GM19239 (cell line): ENCODE results near the gene NKAIN2.
"Not testable (repeated sequence)": the region's sequence is repeated elsewhere in the genome, so short reads cannot be mapped to it uniquely, and the experiment has no call there.

Experiments
- DNase-seq: peaks from one replicate; pipeline ENCODE4 v3.0.0; 2011; ENCODE audit warnings: low spot score; ENCODE audit not compliant: insufficient read length
- FAIRE-seq: peaks from 2 replicates; lab custom pipeline; 2011; peaks lifted over from hg19 to GRCh38; lab: Jason Lieb, UNC

The NKAIN2 gene

DNA sequence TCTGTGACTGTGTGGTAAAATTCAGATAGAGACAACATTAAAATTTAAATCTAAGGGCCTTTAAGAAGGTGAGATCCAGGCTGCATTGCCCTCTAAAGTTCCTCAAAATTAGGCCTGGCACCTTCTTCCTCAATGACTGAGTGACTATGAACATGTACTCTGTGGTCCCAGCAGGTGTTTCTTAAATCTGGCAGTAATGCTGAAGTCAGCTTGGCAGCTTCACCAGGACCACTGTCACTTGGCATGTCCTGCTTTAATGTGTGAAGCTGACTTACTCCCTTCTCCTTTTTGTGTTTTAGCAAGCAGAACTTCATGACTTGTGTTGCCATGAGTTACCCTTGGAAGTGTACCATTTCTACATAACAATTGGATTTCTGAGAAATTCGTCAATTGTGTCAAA, 141.7 kb downstream of the NKAIN2 start:
- FAIRE-seq (no peak), DNase-seq (no peak)

DNA sequence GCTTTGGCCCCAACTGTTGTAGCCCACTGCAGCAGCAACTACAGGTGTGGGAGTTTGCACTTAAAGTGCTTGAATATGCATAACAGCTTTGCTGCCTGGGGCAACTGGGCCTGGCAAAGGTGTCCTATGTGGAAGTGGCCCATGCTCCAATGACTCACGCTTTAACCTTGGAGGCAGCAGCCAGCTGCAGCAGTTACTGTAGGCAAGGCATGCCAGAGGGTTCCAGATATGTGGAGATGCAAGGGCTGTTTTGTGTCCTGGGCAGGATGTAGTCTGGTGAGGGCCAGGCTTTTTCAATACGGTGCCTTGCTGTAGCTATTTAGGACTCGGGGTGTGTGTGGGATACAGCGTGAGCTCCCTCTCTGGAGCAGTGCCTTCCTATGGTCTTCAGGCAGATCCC, 150.3 kb downstream of the NKAIN2 start:
- DNase-seq (no peak), FAIRE-seq (no peak)

DNA sequence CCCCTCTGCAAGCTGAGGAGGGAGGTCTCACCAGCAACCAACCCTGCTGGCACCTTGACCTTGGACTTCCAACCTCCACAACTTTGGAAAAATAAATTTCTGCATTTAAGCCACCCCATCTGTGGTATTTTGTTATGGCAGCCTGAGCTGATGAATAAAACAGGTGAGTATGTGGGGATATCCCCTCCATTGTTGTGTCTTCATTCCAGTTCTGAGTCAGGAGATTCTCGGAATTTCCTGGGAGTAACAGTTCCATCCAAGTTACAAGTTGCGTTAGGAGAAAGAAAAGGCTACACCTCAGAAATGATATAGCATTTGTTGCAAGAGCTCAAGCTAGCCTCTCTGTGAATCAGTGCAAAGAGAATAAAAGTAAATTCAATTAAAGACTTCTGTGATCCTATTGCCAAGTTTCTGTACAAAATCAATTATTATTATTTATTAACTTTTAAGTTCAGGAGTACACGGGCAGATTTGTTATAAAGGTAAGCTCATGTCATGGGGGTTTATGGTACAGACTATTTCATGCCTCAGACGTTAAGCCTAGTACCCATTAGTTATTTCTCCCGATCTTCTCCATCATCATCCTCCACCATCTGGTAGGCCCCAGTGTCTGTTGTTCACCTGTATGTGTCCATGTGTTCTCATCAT, 153.0 kb downstream of the NKAIN2 start:
- FAIRE-seq (no peak), DNase-seq (no peak)

DNA sequence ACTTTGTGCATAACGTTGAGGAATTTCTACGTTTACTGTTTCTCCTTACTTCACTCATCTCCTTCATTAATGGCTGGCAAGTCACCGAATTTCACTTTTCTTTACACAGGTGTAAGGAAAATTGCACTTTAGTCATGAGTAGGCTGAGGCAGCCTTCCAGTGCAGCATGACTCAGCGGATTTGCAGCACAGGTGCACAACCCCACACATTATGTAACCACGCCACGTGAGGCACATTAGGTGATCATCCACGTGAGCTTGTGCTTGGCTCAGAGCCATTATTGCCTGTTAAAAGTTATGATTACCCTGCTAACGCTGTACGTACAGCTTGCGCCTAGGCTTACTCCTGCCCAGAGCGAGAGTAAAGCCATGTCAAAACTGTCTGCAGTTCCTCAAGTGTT, 158.8 kb downstream of the NKAIN2 start:
- DNase-seq (no peak), FAIRE-seq (no peak)

DNA sequence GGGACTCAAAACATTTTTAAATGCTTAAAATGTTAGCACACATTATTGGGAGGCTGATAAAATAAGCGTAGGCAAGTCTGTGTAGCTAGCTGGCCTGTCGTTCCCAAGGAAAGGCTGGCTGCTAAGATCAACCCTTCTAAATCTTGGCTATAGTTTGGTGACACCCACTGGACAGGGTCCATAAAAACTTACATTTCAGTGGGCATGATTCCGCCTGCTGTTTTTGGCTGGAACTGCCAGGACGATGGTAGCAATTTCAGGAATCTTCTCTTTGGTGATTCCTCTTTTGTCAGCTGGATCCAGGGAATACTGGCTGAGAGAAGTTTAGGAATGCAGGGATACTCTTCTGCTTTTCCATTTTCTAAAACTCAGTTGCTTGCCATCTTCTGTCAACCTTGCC, 162.2 kb downstream of the NKAIN2 start:
- FAIRE-seq, result no peak
- no peak for DNase-seq

DNA sequence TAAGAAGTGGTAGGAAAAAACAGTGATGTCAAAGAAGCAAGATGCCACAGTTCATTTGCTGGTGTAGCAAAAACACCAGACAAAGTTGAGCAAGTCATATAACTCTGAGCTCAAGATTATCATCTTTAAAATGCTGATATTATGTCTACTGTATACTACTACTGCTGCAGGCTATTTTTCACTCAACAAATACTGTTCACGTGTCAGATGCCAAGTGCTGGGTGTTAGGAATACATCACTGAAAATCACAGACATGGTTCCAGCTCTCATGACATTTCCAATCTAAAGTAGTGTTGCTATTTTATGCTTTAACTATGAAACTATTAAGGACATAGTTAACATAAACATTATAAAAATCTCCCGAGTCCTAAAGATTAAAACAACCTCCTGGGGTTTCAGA, 163.0 kb downstream of the NKAIN2 start:
- FAIRE-seq (no peak), DNase-seq (no peak)

DNA sequence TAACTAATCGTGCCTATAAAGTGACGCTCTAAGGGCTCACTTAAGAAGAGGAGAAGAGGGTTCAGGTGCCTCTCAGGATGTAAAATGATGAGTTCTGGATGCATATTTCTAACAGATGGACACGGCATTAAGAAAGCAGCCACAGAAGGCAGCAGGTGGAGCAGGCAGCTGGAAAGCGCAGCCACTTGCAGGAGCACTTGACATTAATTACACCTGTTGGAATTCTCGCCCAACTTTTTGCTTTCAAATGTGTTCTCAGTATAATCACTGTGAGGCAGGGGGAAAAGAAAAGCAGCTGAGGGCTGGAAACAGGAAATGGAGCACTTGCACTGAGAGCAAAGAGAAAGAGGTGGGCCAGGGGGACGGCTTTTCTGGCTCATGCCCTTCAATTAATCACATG, 164.2 kb downstream of the NKAIN2 start:
- no peak for FAIRE-seq
- DNase-seq, result no peak

DNA sequence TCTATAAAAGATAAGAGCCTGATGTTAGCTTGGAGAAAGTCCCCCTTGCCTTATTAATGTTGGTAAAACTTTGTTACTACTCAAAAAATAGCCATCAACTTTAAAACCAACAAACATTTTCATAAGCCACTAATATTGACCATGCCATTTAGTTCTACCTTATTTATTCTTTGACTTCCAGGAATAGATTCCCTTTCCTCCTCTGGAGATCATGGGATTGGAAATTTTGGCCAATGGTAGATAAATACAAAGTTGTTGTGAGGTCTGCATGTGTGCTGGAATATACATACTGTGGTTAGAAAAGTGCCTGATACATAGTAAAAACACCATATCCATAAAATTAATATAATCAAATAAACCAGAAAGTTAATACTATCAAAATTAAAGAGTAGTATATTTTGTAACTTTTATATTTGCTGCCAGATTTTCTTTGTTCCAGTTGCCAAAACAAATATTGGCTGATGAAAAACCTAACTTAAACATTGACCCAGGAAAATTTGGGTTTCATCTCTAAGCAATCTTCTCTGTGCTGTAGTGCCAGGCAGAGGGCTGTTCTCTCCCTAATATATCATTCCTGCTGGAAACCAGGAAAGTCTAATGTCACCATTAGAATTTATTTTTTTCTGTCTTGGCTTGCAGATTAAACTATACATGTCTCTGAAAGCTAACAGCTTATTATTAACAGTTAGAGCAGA, 169.1 kb downstream of the NKAIN2 start:
- no peak for DNase-seq
- no peak for FAIRE-seq

DNA sequence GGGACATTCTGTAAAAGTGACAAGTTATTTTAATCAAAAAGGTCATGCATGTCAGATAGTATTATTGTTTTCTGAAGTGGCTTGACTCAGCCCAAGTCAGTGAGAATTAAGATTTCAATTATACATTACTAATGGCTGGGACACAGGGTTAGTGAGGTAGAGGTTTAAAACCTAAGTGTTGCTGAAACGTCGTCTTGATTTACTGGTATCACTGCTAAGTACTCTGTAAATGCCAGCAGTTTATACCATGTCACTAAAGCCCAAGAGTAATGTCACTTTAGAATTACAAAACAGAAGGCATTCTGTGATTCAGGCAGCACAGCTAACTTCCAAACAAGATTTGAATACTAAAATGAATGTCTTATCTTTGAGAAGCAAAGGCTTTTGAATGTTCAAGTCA, 176.6 kb downstream of the NKAIN2 start:
- FAIRE-seq, result no peak
- DNase-seq, result no peak

DNA sequence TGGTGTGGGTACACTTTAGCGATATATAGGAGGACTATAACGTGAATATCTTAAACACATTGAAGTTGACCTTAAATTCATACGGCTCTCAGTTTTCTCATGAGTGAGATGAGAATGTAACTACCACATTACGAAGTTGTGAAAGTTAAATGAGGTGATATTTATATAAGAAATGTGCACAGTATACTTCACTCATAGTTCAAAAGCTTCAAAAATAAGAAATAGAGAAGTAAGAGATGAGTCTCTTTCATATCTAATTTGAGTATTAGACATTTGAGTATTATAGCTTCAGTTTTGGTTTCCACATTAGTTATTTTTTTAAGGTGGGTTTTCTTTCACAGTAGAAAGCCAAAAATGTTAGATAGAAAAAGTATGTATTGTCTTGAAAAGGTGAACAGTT, 183.3 kb downstream of the NKAIN2 start:
- DNase-seq (no peak), FAIRE-seq (no peak)

DNA sequence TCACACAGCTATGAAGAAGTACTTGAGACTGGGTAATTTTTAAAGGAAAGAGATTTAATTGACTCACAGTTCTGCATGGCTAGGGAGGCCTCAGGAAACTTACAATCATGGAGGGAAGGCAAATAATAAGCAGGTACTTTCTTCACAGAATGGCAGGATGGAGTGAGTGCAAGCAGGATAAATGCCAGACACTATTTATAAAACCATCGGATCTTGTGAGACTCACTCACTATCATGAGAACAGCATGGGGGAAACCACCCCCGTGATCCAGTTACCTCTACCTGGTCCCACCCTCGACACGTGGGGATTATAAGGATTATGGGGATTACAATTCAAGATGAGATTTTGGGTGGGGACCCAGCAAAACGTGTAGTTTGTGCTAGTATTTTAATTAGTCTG, 186.3 kb downstream of the NKAIN2 start:
- DNase-seq, FAIRE-seq: not testable (repeated sequence)

DNA sequence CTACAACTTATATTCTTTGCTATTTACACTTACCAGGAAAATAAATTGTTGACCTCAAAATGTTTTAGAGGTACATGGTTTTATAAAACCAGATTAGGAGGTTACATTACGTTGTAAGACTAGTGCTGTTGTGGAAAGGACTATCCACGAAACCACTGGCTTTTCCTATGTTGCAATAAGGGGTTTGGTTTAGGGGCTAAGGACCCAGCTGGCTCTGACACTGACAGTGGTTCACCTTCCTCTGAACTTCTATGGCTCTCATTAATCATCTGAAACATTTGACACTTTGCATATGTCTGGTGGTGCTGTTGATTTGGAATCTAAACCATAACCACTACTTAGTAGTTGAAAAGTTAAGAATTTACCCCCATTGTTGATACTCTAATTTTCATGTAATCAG, 186.7 kb downstream of the NKAIN2 start:
- FAIRE-seq (no peak), DNase-seq (no peak)

DNA sequence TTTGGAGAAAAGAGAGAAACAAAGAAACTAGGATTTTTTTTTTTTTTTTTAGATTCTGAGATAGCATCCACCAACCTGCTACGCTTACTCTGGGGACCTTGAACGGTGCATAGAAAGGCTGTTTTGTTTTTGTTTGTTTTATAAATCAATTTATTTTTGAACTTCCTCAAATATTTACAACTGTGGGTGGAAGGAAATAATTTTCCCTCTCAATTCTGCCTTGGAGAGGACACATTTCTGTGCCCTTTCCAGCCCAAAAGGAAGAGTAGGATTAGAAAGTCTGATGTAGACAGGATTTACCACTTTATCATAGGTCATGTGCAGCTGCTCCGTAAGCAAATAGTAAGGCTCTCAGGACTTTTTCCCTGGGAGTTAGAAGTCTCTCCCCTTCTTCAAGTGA, 190.5 kb downstream of the NKAIN2 start:
- no peak for DNase-seq
- FAIRE-seq, result no peak

DNA sequence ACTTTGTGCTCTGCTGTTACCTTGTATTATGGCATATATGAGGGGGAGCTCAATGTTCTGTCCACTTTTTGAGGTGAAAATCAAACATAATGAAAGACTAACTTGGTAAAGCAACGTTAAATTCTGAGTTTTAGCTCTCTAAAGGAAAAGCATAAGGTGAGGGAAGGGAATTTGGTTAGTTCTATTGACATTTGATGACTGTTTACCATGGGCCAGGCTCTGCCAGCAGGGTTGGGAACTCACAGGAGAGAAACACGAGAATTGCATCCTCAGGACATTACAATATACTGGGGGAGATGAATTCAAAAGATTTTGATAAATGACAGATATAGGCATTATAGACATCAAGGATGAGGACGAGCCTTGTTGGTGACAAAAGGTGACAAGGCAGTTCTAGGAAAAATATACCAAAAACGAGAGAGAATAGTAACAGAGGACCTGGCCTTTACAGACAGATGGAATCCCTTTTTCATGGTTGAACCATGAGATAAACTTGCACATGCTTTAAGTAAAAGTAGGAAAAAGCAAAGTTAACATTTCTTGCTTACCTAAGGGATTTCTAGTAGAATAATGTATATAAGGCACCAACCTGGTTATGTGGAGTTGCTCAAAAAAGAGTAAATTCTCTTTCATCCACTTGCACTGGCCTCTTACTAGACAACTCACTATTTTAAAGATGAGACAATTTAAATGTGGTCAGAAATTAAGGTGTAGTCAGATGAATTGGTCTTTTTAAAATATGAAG, 191.4 kb downstream of the NKAIN2 start:
- DNase-seq (no peak), FAIRE-seq (no peak)

DNA sequence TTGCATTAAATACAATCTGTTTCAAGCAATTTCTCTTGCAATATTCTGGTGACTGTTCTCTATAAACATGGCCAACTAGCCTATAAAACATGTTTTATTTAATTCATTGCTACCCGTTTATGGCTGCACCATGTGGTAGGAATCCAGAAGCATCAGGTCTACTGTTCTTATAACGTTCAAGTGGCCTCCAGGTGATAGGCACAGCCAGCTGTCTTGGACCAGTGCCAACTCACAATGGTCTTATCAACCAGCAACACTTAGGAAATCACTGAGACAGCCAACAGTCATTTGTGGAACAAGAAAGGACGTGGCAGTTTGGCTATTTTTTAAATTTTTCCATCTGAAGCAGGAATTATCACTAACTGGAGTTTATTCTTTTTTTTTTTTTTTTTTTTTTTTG, 193.6 kb downstream of the NKAIN2 start:
- DNase-seq, result no peak
- no peak for FAIRE-seq

DNA sequence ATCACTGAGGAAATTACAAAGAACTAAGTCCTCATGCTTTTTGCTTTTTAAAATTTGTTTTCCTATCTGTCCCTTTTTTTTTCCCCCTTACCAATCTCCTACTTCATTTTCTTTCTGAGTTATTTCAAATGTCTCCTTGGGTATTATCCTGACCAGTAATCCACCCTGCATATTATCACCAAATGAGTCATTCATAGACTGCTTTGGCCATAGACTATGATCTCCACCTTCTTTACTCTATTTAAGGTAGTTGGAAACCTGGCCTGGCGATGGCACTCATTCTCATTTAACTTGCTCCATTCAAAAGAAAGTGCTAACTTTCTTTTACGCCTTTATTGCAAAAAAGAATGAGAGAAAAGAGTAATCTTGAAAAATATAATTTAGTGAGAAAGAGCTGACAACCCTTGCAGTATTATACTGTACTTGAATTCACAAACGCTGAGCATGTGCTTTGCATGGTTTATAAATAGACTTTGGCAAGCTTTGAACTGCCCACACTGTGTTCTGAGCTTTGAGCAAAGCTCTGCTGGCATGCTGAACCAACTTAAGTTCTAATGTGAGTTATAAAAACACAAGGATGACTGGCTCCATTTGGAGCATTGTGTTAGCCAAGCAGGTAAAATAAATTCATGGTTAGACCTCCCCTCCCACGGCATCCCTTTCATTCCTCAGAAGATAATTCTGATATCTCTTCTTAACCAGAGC, 198.9 kb downstream of the NKAIN2 start:
- no peak for DNase-seq

DNA sequence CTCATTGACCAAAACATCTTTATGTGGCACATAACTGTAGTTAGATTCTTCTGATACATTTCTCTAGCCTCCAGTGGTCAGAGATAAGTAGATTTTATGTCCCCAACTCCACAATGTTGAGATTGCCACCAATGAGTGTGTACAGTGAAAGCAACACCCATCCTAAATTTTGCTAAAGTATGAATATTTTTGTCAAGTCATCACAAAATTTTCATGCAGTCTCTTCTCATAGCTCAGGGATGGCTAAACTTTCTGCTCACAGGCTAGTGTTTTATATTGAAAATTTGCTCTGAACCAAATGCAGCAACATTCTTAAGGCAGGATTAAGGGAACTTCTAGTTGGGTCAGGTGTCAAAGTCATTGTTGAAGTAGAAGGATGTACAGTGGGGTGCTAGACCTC, 203.6 kb downstream of the NKAIN2 start:
- DNase-seq (no peak), FAIRE-seq (no peak)

More for the DNA sequence above, 198.9 kb downstream of the NKAIN2 start:
- no peak for FAIRE-seq

DNA sequence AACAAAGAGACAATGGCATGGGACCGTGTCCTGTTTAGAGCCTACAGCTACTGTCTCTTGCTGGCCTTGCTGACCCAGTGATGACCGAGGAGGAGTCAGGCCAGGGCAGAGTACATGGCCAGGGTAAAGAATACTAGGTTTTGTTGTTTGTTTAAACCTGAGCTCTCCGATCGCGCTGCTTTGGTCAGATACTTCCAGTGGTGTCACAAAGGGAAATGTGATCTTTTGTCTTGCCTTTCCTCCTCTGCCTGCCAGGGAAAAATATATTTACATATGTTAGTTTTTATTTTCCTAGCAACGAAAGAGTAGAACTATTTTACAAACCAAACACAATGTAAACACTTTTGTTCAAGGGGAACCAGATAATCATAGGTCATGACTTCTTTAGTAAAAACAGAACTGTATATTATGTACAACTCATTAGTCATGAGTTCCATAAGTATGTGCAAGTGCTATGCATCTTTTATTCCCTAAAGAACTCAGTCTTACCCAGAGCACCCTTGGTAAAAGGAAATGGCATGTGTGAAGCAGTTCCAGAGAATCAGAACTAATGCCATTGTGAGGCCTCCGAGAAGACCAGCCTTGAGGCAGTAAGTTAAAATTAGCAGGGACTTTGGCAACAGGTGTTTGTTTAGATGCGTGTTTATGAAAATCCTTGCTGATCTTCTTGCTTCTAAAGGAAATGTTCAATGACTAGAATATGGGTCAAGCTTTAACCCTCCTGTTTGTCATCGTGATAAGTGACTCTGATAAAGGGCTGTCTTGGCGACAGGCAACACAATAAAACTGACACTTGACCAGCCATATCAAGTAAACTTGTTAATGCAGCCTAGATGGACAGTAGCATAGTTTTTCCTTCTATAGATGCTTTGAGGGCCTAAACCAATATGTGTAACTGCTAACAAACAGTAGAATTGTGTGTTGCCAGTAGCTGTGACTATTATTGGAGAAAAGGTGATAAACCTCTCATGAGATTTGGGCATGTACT, 204.6 kb downstream of the NKAIN2 start:
- DNase-seq (no peak), FAIRE-seq (no peak)

DNA sequence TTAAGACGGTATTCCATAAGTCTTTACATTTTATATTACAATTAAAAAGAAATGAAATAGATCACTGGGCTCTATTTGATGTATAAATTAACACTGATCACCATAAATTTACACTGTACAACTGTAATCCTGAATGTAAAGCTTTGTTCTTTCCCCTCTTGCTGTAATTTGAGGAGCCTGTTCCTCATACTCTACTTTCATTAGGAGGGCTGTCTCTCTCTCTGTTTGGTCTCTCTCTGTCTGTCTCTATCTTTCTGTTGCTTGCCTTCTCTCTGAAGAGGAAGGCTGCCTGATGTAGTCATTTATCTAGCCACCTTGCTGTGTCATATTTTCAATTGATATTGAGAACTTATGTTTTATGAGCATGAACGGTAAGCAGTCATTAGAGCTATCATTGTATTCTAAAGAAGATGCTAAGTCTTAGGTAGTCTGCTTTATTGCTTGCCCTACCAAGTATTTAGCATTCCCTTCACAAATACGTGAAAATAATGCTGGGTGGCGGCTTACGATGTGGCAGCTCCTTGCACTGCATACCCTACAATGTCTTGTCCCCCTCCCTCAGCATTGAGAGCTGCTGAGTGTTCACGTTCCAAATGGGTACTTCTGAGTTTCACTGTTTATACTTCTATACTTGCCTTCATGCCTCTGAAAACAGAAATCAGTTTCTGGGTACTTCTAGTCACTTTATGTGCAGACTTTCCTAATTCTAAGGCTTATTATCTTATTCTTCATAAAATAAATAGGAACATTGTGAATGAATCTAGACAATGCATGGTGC, 205.5 kb downstream of the NKAIN2 start:
- no peak for FAIRE-seq
- no peak for DNase-seq
